Uterus (tissue), 4 donors: ENCODE data around the gene TWIST2. TPM values are rescaled to one million over a fixed set of nuclear protein-coding genes. Genes with fewer than 3 reads are reported as not detected.

Experiments
- DNase-seq, 2 donors: peaks; one replicate each; pipeline ENCODE4 v3.0.0-alpha.2; 2019 to 2020
- H3K27ac ChIP-seq, 2 donors: fragments of 200-600 bp; sonication (generic); 1 replicate in 1 of 2; 2 replicates in 1 of 2; pipeline ENCODE4 v1.5.1; 2016 to 2018
- H3K27me3 ChIP-seq, 2 donors: fragments of 200-600 bp; sonication (generic); one replicate each; pipeline ENCODE4 v1.5.1; 2018 to 2019; ENCODE audit warnings: control low read depth in 1 of 2
- H3K36me3 ChIP-seq, 2 donors: fragments of 200-600 bp; sonication (generic); one replicate each; pipeline ENCODE4 v1.5.1; 2019; ENCODE audit warnings: control low read depth in 1 of 2
- H3K4me1 ChIP-seq, 2 donors: fragments of 200-600 bp; sonication (generic); one replicate each; pipeline ENCODE4 v1.5.1; 2018 to 2019; ENCODE audit warnings: control low read depth in 1 of 2
- H3K4me3 ChIP-seq, 2 donors: fragments of 200-600 bp; sonication (generic); 1 replicate in 1 of 2; 2 replicates in 1 of 2; pipeline ENCODE4 v1.5.1; 2018 to 2019; ENCODE audit warnings: mild to moderate bottlenecking in 1 of 2
- H3K9me3 ChIP-seq, 2 donors: fragments of 200-600 bp; sonication (generic); one replicate each; pipeline ENCODE4 v1.5.1; 2019; ENCODE audit warnings: control low read depth in 1 of 2
- POLR2A ChIP-seq, 2 donors: fragments of 450-650 bp; IDR thresholded peaks; one replicate each; pipeline ENCODE4 v1.6.1; 2016; ENCODE audit warnings: antibody characterized with exemption in 2 of 2, mild to moderate bottlenecking in 1 of 2, moderate library complexity in 1 of 2
- intact Hi-C: fragments of 100-400 bp; cut with DNase I; formaldehyde crosslinking; loops from one replicate; pipeline ENCODE4 v1.15.1; 2023; ENCODE audit warnings: low total_unique reads
- total RNA-seq, 4 donors: library from RNA; depleted of rRNA in 3 of 4; stranded (reverse); fragments of >200 nt in 3 of 4; gene quantifications; one replicate each; pipeline versions ENCODE4 v1.1.0 to v1.2.4, GENCODE V29; 2014 to 2023
- TF ChIP-seq, protein P1 (sequence below), 4 experiments: fragments of 200-600 bp in 2 of 4; fragments of 450-650 bp in 2 of 4; sonication (generic) in 2 of 4; IDR thresholded peaks; one replicate each; pipeline ENCODE4 v1.5.1; 2016 to 2019; ENCODE audit warnings: antibody characterized with exemption in 4 of 4, mild to moderate bottlenecking in 2 of 4, moderate library complexity in 1 of 4
- donor health status: DM: yes; HTN: yes; CAD: no.

The TWIST2 gene
- total RNA-seq, 4 donors from 2014 or later, result 28.1 to 199 (median 63.9) TPM

DNA sequence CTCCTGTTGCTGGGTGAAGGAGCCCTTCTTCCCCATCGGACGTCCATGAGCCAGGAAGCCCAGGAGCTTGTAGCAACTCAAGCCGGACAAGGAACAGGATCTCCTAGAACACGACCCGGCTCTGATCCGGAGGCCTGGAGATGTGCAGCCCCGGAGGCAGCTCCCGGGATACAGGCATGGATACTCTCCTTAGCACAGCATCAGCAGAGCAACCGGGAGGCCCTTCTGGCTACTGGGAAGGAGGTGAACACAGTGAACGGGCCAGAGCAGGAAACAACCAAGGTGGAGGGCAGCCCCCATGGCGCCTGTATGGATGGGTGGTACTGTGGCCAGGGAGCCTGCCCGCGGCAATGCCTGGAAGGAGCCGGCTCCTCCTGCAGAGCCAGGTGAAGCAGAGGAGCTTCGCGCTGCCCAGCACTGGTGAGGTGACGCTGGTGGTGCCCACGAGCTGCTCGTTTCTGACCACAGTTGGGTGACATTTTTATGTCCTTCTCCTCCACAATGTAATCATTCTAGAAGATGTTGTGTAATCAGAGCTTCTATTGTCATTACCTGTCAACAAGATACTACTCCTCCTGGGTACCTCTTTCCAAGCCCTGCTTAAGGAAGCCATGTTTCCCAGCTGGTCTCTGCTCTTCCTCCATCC, 94.3 kb downstream of the TWIST2 start:
- Histone ChIP-seq H3K9me3 (no peaks in the 10 kb centered on the region), H3K4me3 (no peak overlapping the region), H3K4me1 (peaks cover 0 to 7% of the 10 kb centered on the region in 2 donors), H3K27ac (no peak overlapping the region), H3K27me3 (no peaks in the 10 kb centered on the region), H3K36me3 (no peaks in the 10 kb centered on the region)
- DNase-seq, result peak; percentile 14 to 16
- intact Hi-C loops, result no loop called here
- TF ChIP-seq, protein P1, sequence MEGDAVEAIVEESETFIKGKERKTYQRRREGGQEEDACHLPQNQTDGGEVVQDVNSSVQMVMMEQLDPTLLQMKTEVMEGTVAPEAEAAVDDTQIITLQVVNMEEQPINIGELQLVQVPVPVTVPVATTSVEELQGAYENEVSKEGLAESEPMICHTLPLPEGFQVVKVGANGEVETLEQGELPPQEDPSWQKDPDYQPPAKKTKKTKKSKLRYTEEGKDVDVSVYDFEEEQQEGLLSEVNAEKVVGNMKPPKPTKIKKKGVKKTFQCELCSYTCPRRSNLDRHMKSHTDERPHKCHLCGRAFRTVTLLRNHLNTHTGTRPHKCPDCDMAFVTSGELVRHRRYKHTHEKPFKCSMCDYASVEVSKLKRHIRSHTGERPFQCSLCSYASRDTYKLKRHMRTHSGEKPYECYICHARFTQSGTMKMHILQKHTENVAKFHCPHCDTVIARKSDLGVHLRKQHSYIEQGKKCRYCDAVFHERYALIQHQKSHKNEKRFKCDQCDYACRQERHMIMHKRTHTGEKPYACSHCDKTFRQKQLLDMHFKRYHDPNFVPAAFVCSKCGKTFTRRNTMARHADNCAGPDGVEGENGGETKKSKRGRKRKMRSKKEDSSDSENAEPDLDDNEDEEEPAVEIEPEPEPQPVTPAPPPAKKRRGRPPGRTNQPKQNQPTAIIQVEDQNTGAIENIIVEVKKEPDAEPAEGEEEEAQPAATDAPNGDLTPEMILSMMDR (IDR thresholded peaks at IDR 0.05), result no peak
- TF ChIP-seq POLR2A (IDR thresholded peaks at IDR 0.05), result no peak

DNA sequence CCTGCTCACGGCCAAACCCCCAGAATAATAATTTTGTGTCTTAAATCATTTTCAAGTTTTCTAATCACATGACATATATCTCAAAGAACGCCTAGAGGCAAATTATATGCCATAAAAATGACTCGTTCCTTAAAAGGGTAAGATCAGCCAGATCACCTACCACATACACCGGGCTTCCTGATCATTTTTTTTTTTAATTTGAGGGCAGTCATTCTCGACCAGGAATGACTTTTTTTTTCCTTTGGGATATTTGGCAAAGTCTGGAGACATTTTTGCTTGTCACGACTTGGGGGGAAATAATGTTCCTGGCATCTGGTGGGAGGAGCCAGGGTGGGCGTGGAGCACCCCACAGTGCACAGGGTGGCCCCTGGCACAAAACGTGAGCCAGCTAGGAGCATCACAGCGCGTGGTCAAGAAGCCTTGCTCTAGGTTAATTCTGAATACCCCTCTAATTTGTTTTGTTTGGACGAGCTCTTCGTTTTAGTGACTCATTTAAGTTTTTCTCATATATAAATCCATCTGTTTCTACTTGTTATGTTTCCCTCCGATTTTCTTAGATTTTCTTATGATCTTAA, 94.9 kb downstream of the TWIST2 start:
- H3K4me3 ChIP-seq, result no peak overlapping the region
- no peaks in the 10 kb centered on the region for H3K36me3 ChIP-seq
- H3K4me1 ChIP-seq, result peaks cover 0 to 6% of the 10 kb centered on the region in 2 donors
- no peaks in the 10 kb centered on the region for H3K9me3 ChIP-seq
- no peak overlapping the region for H3K27ac ChIP-seq
- H3K27me3 ChIP-seq, result no peaks in the 10 kb centered on the region
- DNase-seq, result no peak
- intact Hi-C loops, result no loop called here
- TF ChIP-seq POLR2A (IDR thresholded peaks at IDR 0.05), result no peak
- TF ChIP-seq, protein P1 (IDR thresholded peaks at IDR 0.05), result no peak

DNA sequence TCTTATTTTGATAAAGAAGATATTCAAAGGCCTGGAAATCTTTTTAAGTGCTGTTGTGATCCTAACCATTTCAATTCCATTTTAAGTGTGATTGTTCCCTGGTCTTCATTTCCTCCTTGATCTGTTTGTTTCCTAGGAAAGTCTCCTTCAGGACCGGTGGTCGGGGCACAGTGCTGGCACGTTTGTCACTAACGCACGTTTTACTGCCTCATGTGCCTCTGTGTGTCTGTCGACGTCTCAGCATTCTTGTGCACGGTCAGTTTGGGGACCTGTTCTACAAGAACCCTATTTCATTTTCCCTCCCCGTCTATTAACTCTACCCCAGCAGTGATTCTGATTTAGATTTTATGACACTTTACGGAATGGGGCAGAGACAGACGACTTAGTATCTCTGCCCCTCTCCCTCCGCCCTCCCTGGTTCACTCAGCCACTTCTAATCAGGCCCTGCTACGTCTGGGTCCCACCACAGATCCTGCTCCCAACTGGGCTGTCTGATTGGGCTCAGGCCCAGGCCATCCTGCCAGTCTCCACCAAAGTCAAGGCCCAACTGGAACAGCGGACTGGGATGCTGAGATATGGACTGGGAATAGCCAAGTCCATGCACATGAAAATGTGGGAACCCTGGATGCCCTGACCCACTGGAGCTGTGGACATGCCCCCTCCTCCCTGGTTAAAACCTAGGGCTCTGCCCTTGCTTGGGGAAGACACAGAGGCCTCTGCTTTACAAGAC, 95.6 kb downstream of the TWIST2 start:
- intact Hi-C loops, result no loop called here
- Histone ChIP-seq H3K9me3 (no peaks in the 10 kb centered on the region), H3K36me3 (no peaks in the 10 kb centered on the region), H3K27ac (no peak overlapping the region), H3K4me3 (no peak overlapping the region), H3K27me3 (no peaks in the 10 kb centered on the region), H3K4me1 (no peaks in the 10 kb centered on the region)
- no peak for TF ChIP-seq POLR2A (IDR thresholded peaks at IDR 0.05)
- TF ChIP-seq, protein P1 (IDR thresholded peaks at IDR 0.05), result no peak
- DNase-seq, result peak in 1 of 2 donors; percentile 12

DNA sequence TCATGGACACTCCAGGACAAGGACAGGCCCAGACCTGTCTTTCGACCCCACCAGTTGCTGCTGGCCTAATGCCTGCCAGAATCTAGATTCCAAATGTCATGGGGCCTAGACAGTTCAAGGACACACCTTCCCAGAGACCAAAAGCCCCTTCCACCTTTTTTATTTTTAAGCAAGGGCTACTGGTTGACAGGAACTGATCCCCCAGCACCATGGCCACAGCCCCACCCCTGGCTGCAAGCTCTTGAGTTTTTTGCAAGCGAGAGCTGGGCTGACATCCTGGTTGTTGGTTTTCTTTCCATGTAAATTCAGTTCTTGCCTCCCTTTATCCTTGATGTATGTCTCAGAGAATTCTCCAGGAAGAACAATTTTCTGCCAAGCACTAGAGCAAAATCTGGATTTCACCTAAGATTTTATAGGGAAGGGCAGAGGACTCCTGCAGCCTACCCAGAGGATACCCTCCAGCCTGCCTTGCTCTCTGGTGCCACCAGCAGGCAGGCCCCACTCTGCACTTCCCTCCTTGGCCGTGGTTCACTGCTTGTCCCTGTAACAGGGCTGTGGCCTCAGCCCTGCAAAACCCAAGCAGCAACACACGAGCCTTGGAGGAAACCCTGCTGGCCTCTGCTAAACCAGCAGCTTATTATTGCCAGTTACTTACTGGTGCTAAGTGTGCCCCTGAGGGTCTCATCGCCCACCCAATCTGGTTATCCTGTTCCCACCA, 97.7 kb downstream of the TWIST2 start:
- intact Hi-C loops, result no loop called here
- H3K27ac ChIP-seq, result no peak overlapping the region
- TF ChIP-seq, protein P1 (IDR thresholded peaks at IDR 0.05), result peak; percentile 56 to 82 (median 74)
- no peak for TF ChIP-seq POLR2A (IDR thresholded peaks at IDR 0.05)
- no peaks in the 10 kb centered on the region for H3K9me3 ChIP-seq
- H3K36me3 ChIP-seq, result no peaks in the 10 kb centered on the region
- H3K27me3 ChIP-seq, result no peaks in the 10 kb centered on the region
- no peaks in the 10 kb centered on the region for H3K4me1 ChIP-seq
- H3K4me3 ChIP-seq, result no peak overlapping the region
- peak; percentile 64 for DNase-seq
